COLO668 (cell line): ENCODE measurements around the gene CPB2.

Source experiments
- DNase-seq: peaks from one replicate; lab custom pipeline; 2025; ENCODE audit not compliant: unreplicated experiment; lab: John Stamatoyannopoulos, UW

Gene CPB2, protein sequence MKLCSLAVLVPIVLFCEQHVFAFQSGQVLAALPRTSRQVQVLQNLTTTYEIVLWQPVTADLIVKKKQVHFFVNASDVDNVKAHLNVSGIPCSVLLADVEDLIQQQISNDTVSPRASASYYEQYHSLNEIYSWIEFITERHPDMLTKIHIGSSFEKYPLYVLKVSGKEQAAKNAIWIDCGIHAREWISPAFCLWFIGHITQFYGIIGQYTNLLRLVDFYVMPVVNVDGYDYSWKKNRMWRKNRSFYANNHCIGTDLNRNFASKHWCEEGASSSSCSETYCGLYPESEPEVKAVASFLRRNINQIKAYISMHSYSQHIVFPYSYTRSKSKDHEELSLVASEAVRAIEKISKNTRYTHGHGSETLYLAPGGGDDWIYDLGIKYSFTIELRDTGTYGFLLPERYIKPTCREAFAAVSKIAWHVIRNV

DNA sequence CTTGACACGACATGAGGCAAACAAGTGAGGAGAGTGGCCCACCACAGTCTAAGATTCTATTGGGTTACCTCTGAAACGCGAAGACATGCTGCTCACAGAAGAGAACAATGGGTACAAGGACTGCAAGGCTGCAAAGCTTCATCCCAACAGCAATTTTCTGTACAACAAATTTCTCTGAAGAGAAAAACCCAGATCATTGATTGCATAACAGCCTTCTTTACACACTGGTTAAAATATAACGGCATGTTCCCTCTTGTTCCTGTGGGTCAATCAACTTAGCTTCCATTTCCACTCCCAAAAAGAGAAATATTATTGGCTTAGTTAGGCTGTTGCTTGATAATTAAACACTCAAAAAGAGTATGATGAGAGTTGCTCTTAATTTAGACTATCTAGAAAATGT lies at the start of gene CPB2:
TSS of gene CPB2 (minus strand) at position 166 of the 400 bp plus-strand sequence. CDS start at position 142, 24 bp downstream.
- no peak for DNase-seq

DNA sequence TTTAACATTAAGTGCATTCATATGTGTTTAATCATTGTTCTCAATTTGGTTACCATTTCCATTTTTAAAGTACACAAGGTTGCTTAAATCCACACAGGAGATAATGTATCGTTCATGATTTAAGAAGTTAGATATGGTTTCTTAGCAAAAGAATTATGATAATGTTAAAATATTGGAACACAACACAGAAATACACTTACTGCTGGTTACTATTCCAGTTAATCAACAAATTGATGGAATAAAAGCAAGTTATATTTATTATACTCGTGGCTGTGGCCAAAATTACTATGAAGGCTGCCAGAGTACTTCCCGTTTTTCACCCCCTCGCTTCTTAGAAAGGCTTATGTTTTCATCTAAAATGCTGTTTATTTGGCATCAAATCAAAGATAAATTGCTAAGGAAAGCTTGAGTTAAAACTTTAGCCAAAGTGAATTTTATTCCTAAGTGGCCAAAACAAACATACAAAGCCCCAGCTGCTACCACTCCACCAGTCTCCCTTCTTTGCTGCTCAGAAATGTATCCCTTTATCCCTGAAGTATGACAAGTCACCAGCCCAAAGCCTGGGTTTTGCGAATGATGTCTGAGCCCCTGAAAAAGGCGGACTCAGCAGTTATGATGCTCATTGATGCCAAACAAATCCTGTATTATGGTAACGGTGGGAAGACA lies 49.4 kb upstream of the CPB2 start:
- DNase-seq = no peak

DNA sequence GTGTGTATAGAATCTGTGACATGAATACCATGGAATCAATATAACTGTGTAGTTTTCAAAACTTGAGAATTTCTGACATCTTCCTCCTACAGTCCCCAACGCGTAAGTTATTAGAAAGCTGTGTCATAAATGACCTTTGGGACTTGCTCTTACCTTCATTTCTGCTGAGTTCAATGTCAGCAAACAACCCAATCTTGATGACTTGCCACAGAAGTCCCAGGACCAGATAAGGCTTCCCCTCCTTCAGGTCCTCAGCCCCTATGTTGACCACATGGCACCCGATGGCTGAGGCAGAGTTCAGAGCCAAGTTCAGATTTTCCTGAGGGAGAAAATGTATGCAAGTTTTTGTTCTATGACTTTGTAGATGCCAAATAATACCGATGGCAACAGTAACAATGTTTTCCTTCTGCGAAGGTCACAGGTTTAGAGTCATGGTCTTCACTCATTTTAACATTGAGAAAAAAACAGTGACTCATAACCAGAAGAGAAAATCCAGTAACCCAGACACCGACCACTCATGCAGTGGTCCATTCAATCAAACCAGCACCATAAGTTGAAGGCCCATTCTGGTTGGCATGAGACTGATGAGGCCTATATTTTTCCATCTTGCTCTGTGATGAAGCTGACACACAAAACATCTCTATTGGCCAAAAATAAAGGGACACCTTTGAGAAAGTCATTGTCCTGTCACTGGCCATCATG lies 47.9 kb upstream of the CPB2 start:
- no peak for DNase-seq

DNA sequence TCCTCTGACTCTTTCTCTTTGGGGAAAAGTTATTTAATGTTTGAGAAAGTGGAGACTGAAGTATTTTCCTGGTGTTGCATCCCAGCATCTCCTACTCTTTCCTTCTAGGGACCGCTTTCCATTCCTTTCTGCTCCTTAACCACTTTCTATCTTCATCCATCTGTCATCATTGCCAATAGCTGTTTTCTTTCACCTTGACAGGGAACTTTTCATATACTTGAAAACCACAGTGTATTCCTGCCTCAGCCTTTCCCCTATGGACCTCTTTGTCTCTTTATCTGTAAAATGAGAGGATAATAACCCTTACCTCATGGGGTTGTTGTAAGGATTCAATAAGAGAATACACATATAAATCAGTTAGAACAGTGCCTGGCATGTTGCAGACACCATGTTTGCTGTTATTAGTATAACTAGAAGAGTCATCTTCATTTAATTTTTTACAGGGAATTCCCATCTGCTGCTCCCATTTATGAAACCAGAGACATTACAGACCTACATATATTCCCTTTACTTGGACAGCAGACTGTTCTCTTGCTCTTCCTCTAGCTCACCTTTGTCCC lies 45.4 kb upstream of the CPB2 start:
- DNase-seq = no peak

GRCh38 chr13:46149272-46150133 lies 44.7 kb upstream of the CPB2 start:
- DNase-seq = no peak

GRCh38 chr13:46146898-46147297 lies 42.1 kb upstream of the CPB2 start:
- peak; percentile 59 for DNase-seq

GRCh38 chr13:46145950-46146349 lies 41.1 kb upstream of the CPB2 start:
- no peak for DNase-seq

DNA sequence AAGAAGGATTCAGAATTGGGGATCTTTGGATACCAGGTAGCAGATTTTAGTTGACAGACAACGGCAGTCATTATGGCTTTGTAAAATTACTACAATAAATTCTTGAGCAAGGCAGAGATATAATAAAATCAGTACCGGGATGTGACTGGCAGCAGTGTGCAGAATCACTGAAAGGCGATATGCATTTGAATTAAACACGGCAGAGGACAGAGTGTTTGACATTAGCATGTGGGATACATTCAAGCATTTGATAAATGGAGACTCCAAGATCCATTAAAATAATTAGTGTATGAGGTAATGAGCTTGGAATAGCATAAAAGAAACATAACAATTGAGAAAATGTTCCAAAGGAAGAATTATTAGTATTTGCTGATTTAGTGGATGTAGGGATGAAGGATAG lies 40.3 kb upstream of the CPB2 start:
- DNase-seq = no peak

- peak; percentile 66 for DNase-seq
Measured at GRCh38 chr13:46143184-46143701, 38.4 kb upstream of the CPB2 start.

- peak; percentile 43 for DNase-seq
Measured at GRCh38 chr13:46142776-46143175, 37.9 kb upstream of the CPB2 start.

- DNase-seq = no peak
Measured at GRCh38 chr13:46140044-46140443, 35.2 kb upstream of the CPB2 start.

GRCh38 chr13:46137627-46138317 lies 32.9 kb upstream of the CPB2 start:
- no peak for DNase-seq

GRCh38 chr13:46136688-46137087 lies 31.9 kb upstream of the CPB2 start:
- no peak for DNase-seq

DNA sequence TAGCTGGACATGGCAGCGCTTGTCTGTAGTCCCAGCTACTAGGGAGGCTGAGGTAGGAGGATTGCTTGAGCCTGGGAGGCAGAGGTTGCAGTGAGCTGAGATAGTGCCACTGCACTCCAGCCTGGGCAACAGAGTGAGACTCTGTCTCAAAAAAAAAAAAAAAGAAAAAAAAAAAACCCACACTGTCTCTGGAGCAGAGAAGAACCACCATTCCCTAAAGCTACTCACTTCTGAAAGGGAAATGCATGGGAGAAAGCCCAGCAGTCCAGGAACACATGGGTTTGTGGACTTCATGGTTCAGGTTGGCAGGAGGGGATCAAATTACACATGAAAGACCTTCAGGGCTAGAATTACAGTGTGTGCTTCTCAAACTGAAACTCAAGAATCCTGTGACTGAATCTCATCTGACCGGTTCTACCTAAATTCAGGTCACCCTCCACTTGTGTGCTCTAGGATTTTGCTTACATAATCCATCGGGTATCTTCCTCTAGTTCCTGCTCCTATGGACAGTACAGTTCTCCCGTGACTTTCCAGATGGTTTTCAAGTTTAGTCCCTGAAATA lies 30.2 kb upstream of the CPB2 start:
- DNase-seq = peak; percentile 86

DNA sequence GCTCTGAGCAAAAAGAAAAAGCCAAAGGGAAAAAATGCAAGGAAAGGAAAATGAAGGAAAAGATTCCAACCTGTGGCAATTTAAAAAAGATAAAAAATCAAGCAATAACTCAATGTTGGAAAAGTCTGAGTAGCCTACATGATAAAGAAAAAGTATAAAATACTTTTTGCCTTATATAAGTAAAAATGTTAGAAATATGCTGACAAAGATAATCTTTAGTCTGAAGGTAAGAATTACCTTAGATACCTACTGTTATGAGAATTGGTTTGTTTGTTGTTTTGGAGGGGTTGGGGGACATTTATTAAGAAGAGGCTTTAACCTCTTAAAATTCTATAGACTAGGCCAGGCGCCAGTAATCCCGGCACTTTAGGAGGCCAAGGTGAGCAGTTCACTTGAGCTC lies 29.7 kb upstream of the CPB2 start:
- no peak for DNase-seq

- DNase-seq = no peak
Measured at GRCh38 chr13:46132109-46132508, 27.3 kb upstream of the CPB2 start.

GRCh38 chr13:46131705-46132104 lies 26.9 kb upstream of the CPB2 start:
- DNase-seq = peak; percentile 56

GRCh38 chr13:46129955-46130618 lies 25.3 kb upstream of the CPB2 start:
- no peak for DNase-seq

GRCh38 chr13:46129124-46129523 lies 24.3 kb upstream of the CPB2 start:
- no peak for DNase-seq
